ENCODE results near the gene ELOB.

The ELOB gene

GRCh38 chr16:2782583-2783351, 5.7 kb upstream of the ELOB start:
- no peak for DNase-seq (ENCODE audit: low read depth)

- DNase-seq (ENCODE audit: low read depth), result no peak
Observed at GRCh38 chr16:2779978-2780898, 3.2 kb upstream of the ELOB start.

- DNase-seq (ENCODE audit: low read depth), result no peak
Observed at GRCh38 chr16:2779151-2779920, 2.3 kb upstream of the ELOB start.

- no peak for DNase-seq (ENCODE audit: low read depth)
Observed at GRCh38 chr16:2778630-2778958, 1.5 kb upstream of the ELOB start.

- DNase-seq (ENCODE audit: low read depth), result no peak
Observed at GRCh38 chr16:2777903-2778629, 986 bp upstream of the ELOB start.

GRCh38 chr16:2776500-2777139, 460 bp downstream of the ELOB start:
- no peak for DNase-seq (ENCODE audit: low read depth)

- DNase-seq (ENCODE audit: low read depth), result no peak
Observed at GRCh38 chr16:2775765-2776499, 1.1 kb downstream of the ELOB start.

- DNase-seq (ENCODE audit: low read depth), result no peak
Observed at GRCh38 chr16:2775131-2775716, 1.9 kb downstream of the ELOB start.

GRCh38 chr16:2774161-2774891, 2.8 kb downstream of the ELOB start:
- DNase-seq (ENCODE audit: low read depth), result no peak

- no peak for DNase-seq (ENCODE audit: low read depth)
Observed at GRCh38 chr16:2773188-2773968, 3.7 kb downstream of the ELOB start.

- DNase-seq (ENCODE audit: low read depth), result no peak
Observed at GRCh38 chr16:2771496-2772402, 5.3 kb downstream of the ELOB start.

GRCh38 chr16:2770057-2770951, 6.8 kb downstream of the ELOB start:
- no peak for DNase-seq (ENCODE audit: low read depth)

- DNase-seq (ENCODE audit: low read depth), result no peak
Observed at GRCh38 chr16:2769675-2770056, 7.4 kb downstream of the ELOB start.

GRCh38 chr16:2769100-2769529, 8.0 kb downstream of the ELOB start:
- no peak for DNase-seq (ENCODE audit: low read depth)

GRCh38 chr16:2768403-2769089, 8.5 kb downstream of the ELOB start:
- DNase-seq (ENCODE audit: low read depth), result no peak

- DNase-seq (ENCODE audit: low read depth), result no peak
Observed at GRCh38 chr16:2767891-2768290, 9.2 kb downstream of the ELOB start.
